ENCODE data around the gene GUCY1A2. TPM values are rescaled to one million over a fixed set of nuclear protein-coding genes. Genes with fewer than 3 reads are reported as not detected.

Gene GUCY1A2
- total and polyA plus RNA-seq, 11 donors: 0.93 to 14.1 (median 10.1) TPM

DNA sequence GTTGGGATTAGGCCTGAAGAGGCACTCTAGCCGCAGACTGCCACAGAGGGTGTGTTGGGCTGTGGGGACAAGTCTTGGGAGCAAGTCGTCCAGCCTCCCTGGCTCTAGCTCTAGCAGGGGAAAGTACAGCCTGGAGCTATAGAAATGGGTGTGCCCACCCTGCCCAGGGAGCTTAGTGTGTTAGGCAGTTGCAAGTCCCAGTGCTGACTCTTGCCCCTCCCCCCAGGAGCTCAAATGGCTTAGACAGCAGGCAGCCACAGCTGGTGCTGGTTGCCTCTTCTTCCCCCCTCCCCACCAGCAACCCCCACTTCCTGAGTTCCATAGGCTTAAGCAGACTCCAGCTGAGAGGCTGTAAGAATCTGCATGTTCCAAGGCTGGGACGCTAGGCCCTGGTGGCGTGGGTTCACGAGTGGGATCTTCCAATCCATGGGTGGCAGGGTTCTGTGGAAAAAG is 61.2 kb downstream of the GUCY1A2 start:
- no peaks in the 10 kb centered on the region for H3K27me3 ChIP-seq
- peak in 1 of 5 donors; percentile 11 for DNase-seq
- H3K4me3 ChIP-seq: no peak overlapping the region
- H3K36me3 ChIP-seq: no peaks in the 10 kb centered on the region
- WGBS, 4 donors: 87 to 96% (median 90%) methylated on average over 5 of the region's 5 CpGs
- H3K27ac ChIP-seq: no peak overlapping the region
- no peaks in the 10 kb centered on the region for H3K9me3 ChIP-seq
- H3K4me1 ChIP-seq: peaks cover 0 to 15% (median 0%) of the 10 kb centered on the region in 12 donors
- intact Hi-C loops (cut with DNase I): no loop called here
- no peak for TF ChIP-seq POLR2A (IDR thresholded peaks at IDR 0.05)
- TF ChIP-seq, protein P1, sequence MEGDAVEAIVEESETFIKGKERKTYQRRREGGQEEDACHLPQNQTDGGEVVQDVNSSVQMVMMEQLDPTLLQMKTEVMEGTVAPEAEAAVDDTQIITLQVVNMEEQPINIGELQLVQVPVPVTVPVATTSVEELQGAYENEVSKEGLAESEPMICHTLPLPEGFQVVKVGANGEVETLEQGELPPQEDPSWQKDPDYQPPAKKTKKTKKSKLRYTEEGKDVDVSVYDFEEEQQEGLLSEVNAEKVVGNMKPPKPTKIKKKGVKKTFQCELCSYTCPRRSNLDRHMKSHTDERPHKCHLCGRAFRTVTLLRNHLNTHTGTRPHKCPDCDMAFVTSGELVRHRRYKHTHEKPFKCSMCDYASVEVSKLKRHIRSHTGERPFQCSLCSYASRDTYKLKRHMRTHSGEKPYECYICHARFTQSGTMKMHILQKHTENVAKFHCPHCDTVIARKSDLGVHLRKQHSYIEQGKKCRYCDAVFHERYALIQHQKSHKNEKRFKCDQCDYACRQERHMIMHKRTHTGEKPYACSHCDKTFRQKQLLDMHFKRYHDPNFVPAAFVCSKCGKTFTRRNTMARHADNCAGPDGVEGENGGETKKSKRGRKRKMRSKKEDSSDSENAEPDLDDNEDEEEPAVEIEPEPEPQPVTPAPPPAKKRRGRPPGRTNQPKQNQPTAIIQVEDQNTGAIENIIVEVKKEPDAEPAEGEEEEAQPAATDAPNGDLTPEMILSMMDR (IDR thresholded peaks at IDR 0.05): no peak
- ATAC-seq: no peak

DNA sequence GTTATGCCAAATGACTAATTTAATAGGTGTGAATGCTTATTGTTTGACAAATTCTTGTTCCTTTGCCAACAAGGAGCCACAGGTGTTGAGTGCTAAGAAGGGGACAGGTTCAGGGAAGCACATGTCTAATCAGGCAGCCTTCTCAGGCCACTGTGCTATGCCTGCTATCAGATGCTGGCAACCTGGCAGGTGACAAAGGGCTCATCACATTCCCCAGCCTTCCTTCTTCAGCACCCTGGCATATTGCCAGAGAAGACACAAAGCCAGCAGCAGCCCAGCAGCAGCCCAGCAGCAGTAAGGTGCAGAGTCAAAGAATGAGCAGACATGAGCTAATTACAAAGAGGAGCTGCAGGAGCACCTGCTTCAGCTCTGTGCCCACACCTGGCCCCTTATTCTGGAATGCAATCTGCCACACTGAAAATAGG is 68.2 kb downstream of the GUCY1A2 start:
- DNase-seq (peak in 3 of 5 donors; percentile 23 to 59 (median 28)), ATAC-seq (peak in 2 of 4 donors; percentile 26 to 46)
- H3K27me3 ChIP-seq: no peaks in the 10 kb centered on the region
- H3K36me3 ChIP-seq: no peaks in the 10 kb centered on the region
- H3K4me3 ChIP-seq: no peak overlapping the region
- no peaks in the 10 kb centered on the region for H3K9me3 ChIP-seq
- peaks cover 0 to 10% (median 0%) of the 10 kb centered on the region in 12 donors for H3K4me1 ChIP-seq
- intact Hi-C loops (cut with DNase I): no loop called here
- TF ChIP-seq POLR2A (IDR thresholded peaks at IDR 0.05): no peak
- TF ChIP-seq, protein P1 (IDR thresholded peaks at IDR 0.05): no peak
- no peak overlapping the region for H3K27ac ChIP-seq

DNA sequence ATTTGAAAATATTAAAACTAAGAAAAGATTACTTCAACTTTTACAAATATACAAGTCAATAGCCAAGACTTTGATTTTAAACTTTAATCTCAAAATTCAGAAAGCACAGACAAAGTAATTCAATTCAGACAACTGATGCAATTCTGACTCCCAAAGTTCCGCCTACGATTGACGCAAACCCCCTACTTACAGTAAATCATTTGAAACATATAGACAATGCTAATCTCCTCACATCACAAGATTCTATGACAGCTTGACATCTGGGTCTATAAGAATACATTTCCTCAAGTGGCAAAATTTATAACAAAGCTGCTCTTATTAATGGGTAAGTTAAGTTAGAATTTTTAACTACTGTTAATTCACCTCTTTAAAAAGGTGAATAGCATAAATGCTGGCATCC is 75.2 kb downstream of the GUCY1A2 start:
- Histone ChIP-seq H3K9me3 (no peaks in the 10 kb centered on the region), H3K36me3 (no peaks in the 10 kb centered on the region), H3K4me1 (peaks cover 0 to 5% (median 0%) of the 10 kb centered on the region in 12 donors), H3K4me3 (no peak overlapping the region), H3K27me3 (no peaks in the 10 kb centered on the region), H3K27ac (no peak overlapping the region)
- intact Hi-C loops (cut with DNase I): no loop called here
- no peak for ATAC-seq
- TF ChIP-seq, protein P1 (IDR thresholded peaks at IDR 0.05): no peak
- no peak for TF ChIP-seq POLR2A (IDR thresholded peaks at IDR 0.05)
- no peak for DNase-seq
- 92 to 99% (median 96%) methylated on average over 3 of the region's 3 CpGs for WGBS, 4 donors

DNA sequence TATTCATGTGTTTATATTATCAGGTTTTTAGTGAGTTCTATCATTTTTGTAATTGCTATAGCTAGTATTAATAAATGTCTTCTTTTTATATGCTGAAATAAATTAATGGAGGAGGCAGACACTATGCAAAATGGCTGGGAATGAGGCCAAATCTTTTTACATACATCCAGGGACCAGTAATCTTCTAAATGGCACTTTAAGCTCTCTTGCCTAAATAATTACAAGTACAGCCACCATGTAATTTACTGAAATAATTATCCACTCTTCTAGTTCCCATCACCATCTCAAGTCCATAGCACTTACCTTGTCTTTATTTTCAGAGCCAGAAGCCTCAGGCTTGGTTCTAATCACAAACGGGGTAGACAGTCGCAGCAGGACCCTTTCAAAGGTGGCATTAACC is 79.1 kb downstream of the GUCY1A2 start:
- no peak overlapping the region for H3K27ac ChIP-seq
- no peak overlapping the region for H3K4me3 ChIP-seq
- H3K36me3 ChIP-seq: no peaks in the 10 kb centered on the region
- WGBS, 4 donors: 71 to 82% (median 78%) methylated on average over 2 of the region's 2 CpGs
- H3K27me3 ChIP-seq: no peaks in the 10 kb centered on the region
- peaks cover 0 to 5% (median 0%) of the 10 kb centered on the region in 12 donors for H3K4me1 ChIP-seq
- TF ChIP-seq POLR2A (IDR thresholded peaks at IDR 0.05): no peak
- TF ChIP-seq, protein P1 (IDR thresholded peaks at IDR 0.05): no peak
- DNase-seq (no peak), ATAC-seq (no peak)
- no peaks in the 10 kb centered on the region for H3K9me3 ChIP-seq
- intact Hi-C loops (cut with DNase I): no loop called here
